GM12878 (cell line): ENCODE data around the gene NKG7. TPM values are rescaled to one million over a fixed set of nuclear protein-coding genes. Genes with fewer than 3 reads are reported as not detected.

Experiments used
- ATAC-seq: fragments of 200-7000 bp; cut with Tn5 transposase; 3 replicates; pipeline ENCODE4 v1.9.1; 2020; ENCODE audit warnings: mild to moderate bottlenecking, moderate library complexity
- BruUV-seq: library from RNA; stranded (reverse); fragments of 400-500 nt; replicated peaks from 2 replicates; lab custom pipeline; 2021; lab: Mats Ljungman, UMichigan
- CTCF ChIA-PET: fragments of 300-600 bp; sonication (Branson Sonifier 250); formaldehyde crosslinking; extraction: SDS; loops from one replicate; lab custom pipeline; 2021; ENCODE audit warnings: inconsistent platforms; lab: Yijun Ruan, JAX
- POLR2A ChIA-PET: fragments of 350-600 bp; formaldehyde crosslinking; extraction: SDS; loops from one replicate; lab custom pipeline; 2021; ENCODE audit warnings: inconsistent platforms; lab: Charles Lee
- RAD21 ChIA-PET: fragments of 300-600 bp; sonication (Branson Sonifier 250); formaldehyde crosslinking; loops from one replicate; lab custom pipeline; 2023; ENCODE audit warnings: antibody characterized with exemption; ENCODE audit not compliant: unreplicated experiment; lab: Charles Lee
- SMC1A ChIA-PET: fragments of 300-600 bp; sonication (Branson Sonifier 250); formaldehyde crosslinking; loops from one replicate; lab custom pipeline; 2023; ENCODE audit not compliant: unreplicated experiment, uncharacterized antibody; lab: Charles Lee
- DNase-seq: peaks from one replicate; pipeline ENCODE4 v3.0.0-alpha.2; 2011; ENCODE audit warnings: low read depth, low spot score
- FAIRE-seq: peaks from 3 replicates; lab custom pipeline; 2011; peaks lifted over from hg19 to GRCh38; lab: Jason Lieb, UNC
- H2AFZ ChIP-seq: 2 replicates; pipeline ENCODE4 v1.6.0; 2011; ENCODE audit warnings: low read depth, low read length, control low read depth; ENCODE audit not compliant: control insufficient read depth
- H3K27ac ChIP-seq: 2 replicates; pipeline ENCODE4 v1.5.1; 2011; ENCODE audit warnings: control low read depth; ENCODE audit not compliant: control insufficient read depth, insufficient read depth
- H3K27me3 ChIP-seq, 2 experiments: replicated peaks in 1 of 2; 2 replicates each; pipeline versions ENCODE4 v1.6.0 to v1.6.1; 2011; ENCODE audit warnings: low read length in 1 of 2; ENCODE audit not compliant: control insufficient read depth in 2 of 2, insufficient read depth in 2 of 2
- H3K36me3 ChIP-seq, 2 experiments: 2 replicates each; pipeline ENCODE4 v1.5.1; 2011; ENCODE audit warnings: low read length in 1 of 2; ENCODE audit not compliant: control insufficient read depth in 2 of 2, insufficient read depth in 2 of 2
- H3K4me1 ChIP-seq: 2 replicates; pipeline ENCODE4 v1.6.1; 2011; ENCODE audit warnings: mild to moderate bottlenecking, low read length, moderate library complexity, mixed read lengths; ENCODE audit not compliant: control insufficient read depth, insufficient read depth
- H3K4me2 ChIP-seq: 2 replicates; pipeline ENCODE4 v1.6.0; 2011; ENCODE audit warnings: control low read depth; ENCODE audit not compliant: control insufficient read depth, insufficient read depth
- H3K4me3 ChIP-seq: fragments of 200-600 bp; sonication (generic); 2 replicates; pipeline ENCODE4 v1.5.1; 2016
- H3K79me2 ChIP-seq: 2 replicates; pipeline ENCODE4 v1.6.0; 2011; ENCODE audit warnings: low read length; ENCODE audit not compliant: control insufficient read depth, insufficient read depth
- H3K9ac ChIP-seq: 2 replicates; pipeline ENCODE4 v1.8.0; 2011; ENCODE audit warnings: low read length, control low read depth, mixed read lengths; ENCODE audit not compliant: control insufficient read depth, insufficient read depth
- H3K9me3 ChIP-seq: replicated peaks from 3 replicates; pipeline ENCODE4 v1.5.1; 2011; ENCODE audit warnings: mild to moderate bottlenecking, low read length; ENCODE audit not compliant: control insufficient read depth, insufficient read depth
- H4K20me1 ChIP-seq: 2 replicates; pipeline ENCODE4 v1.6.0; 2011; ENCODE audit not compliant: control insufficient read depth, insufficient read depth
- RB1 ChIP-seq: fragments of 450-650 bp; formaldehyde crosslinking; IDR thresholded peaks from 2 replicates; pipeline ENCODE4 v1.6.1; 2017; ENCODE audit warnings: mild to moderate bottlenecking, borderline replicate concordance
- ZNF24 ChIP-seq: fragments of 450-650 bp; IDR thresholded peaks from 2 replicates; pipeline ENCODE4 v1.6.1; 2017; ENCODE audit warnings: antibody characterized with exemption, mild to moderate bottlenecking
- WGBS: methylation state at CpG from one replicate; pipeline ENCODE4 v1.1.6; 2016; ENCODE audit warnings: low lambda C conversion rate; ENCODE audit not compliant: insufficient replicate concordance, insufficient coverage; ENCODE audit errors: missing lambda C conversion rate; 5-methylcytosine and 5-hydroxymethylcytosine counted together
- in situ Hi-C: fragments of 300-500 bp; cut with MboI; formaldehyde crosslinking; loops from 9 replicates; pipeline ENCODE4 v1.14.3; 2018; ENCODE audit warnings: mixed read lengths
- intact Hi-C: fragments of 100-400 bp; cut with micrococcal nuclease; formaldehyde crosslinking; loops from one replicate; pipeline ENCODE4 v1.14.2; 2022; ENCODE audit not compliant: unreplicated experiment
- polyA plus RNA-seq, 11 experiments: library from polyadenylated mRNA; depleted of rRNA in 4 of 11; unstranded in 6 of 11; stranded (reverse) in 5 of 11; fragments of >200 nt; fragmentation: Nextera tagmentation in 4 of 11; fragmentation: Illumina TruSeq in 1 of 11; extraction: Ambion mirVana in 4 of 11; extraction: Trizol in 1 of 11; gene quantifications; 1 replicate in 1 of 11; 2 replicates in 10 of 11; pipeline versions ENCODE4 v1.2.1 to v1.2.3, GENCODE V29; 2011 to 2016; ENCODE audit warnings: inconsistent platforms in 2 of 11, missing spikeins in 2 of 11, low read depth in 1 of 11
- total RNA-seq, 4 experiments: library from RNA; depleted of rRNA in 3 of 4; stranded (reverse); fragments of >200 nt in 3 of 4; fragmentation: Illumina TruSeq in 1 of 4; extraction: Trizol in 1 of 4; gene quantifications; 2 replicates each; pipeline versions ENCODE4 v1.2.1 to v1.2.3, GENCODE V29; 2013 to 2021
- TF ChIP-seq, protein P1 (sequence below), 3 experiments: IDR thresholded peaks in 2 of 3; conservative IDR thresholded peaks in 1 of 3; 2 replicates each; pipeline ENCODE4 v1.5.1; 2011; ENCODE audit warnings: low read depth in 3 of 3, low read length in 3 of 3, mild to moderate bottlenecking in 3 of 3, control low read depth in 2 of 3, moderate library complexity in 2 of 3, inconsistent platforms in 1 of 3, mixed read lengths in 1 of 3; ENCODE audit not compliant: control insufficient read depth in 2 of 3, insufficient read depth in 1 of 3; ENCODE audit errors: extremely low read depth in 1 of 3

The NKG7 gene
- total and polyA plus RNA-seq, 10 of the 15 experiments (the other 5 are each of a cell fraction or from before 2014, with no cell fraction given) = 10.0 to 48.7 (median 22.3) TPM

GRCh38 chr19:51338563-51339312, 33.7 kb downstream of the NKG7 start (continued):
- TF ChIP-seq, protein P1, sequence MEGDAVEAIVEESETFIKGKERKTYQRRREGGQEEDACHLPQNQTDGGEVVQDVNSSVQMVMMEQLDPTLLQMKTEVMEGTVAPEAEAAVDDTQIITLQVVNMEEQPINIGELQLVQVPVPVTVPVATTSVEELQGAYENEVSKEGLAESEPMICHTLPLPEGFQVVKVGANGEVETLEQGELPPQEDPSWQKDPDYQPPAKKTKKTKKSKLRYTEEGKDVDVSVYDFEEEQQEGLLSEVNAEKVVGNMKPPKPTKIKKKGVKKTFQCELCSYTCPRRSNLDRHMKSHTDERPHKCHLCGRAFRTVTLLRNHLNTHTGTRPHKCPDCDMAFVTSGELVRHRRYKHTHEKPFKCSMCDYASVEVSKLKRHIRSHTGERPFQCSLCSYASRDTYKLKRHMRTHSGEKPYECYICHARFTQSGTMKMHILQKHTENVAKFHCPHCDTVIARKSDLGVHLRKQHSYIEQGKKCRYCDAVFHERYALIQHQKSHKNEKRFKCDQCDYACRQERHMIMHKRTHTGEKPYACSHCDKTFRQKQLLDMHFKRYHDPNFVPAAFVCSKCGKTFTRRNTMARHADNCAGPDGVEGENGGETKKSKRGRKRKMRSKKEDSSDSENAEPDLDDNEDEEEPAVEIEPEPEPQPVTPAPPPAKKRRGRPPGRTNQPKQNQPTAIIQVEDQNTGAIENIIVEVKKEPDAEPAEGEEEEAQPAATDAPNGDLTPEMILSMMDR (IDR thresholded peaks at IDR 0.05 in 2 of 3, conservative IDR thresholded peaks at IDR 0.05 in 1 of 3; ENCODE audit: control insufficient read depth in 2 of 3, extremely low read depth in 1 of 3, insufficient read depth in 1 of 3, low read depth in 3 of 3, low read length in 3 of 3) = peak; percentile 83 to 93 (median 88)

GRCh38 chr19:51337861-51338562, 34.4 kb downstream of the NKG7 start:
- TF ChIP-seq ZNF24 (peak; percentile 75), RB1 (no peak)
- TF ChIP-seq, all 136 proteins: peak for 1
- H3K9ac ChIP-seq = no peak overlapping the region; the same call in 1 of the 2 replicates
- H3K4me3 ChIP-seq = no peak overlapping the region
- 0 out of 2 replicates have a peak overlapping the region, but pooled peaks have one; percentile 100 for H3K4me2 ChIP-seq
- WGBS = 68% methylated on average over 19 of the region's 19 CpGs
- BruUV-seq = no TSS peak
- intact Hi-C loops = loop anchor here (1.0 to 10.0 kb wide), 4 partner anchors 29 to 317 kb away; partner anchors contain the start of gene ETFB
- FAIRE-seq (no peak), DNase-seq (no peak), ATAC-seq (no peak)
- peaks cover 4% of the 10 kb centered on the region for H3K4me1 ChIP-seq
- no peaks in the 10 kb centered on the region for H3K79me2 ChIP-seq
- ChIA-PET CTCF (interaction anchor here (0.6 to 5.1 kb wide), 17 partner anchors 9 to 323 kb away, joined by 3 to 47 read pairs (median 5); partner anchors contain the start of gene SIGLEC10), RAD21 (interaction anchor here (0.7 to 3.2 kb wide), 4 partner anchors 34 to 74 kb away, joined by 3 to 32 read pairs (median 6); no protein-coding TSS in a partner anchor), SMC1A (interaction anchor here (0.7 to 1.9 kb wide), 5 partner anchors 11 to 104 kb away, joined by 3 to 5 read pairs (median 5); partner anchors contain the start of gene SIGLEC10), POLR2A (interaction anchor here (0.6 to 1.1 kb wide), 2 partner anchors 30 to 320 kb away, joined by 3 to 4 read pairs; no protein-coding TSS in a partner anchor)
- in situ Hi-C loops = loop anchor here (5.0 kb wide), 2 partner anchors 99 to 324 kb away; no protein-coding TSS in a partner anchor
- H3K27ac ChIP-seq = no peak overlapping the region
- H3K9me3 ChIP-seq = no peaks in the 10 kb centered on the region; the same call in 2 of the 3 replicates
- no peaks in the 10 kb centered on the region for H4K20me1 ChIP-seq
- H3K27me3 ChIP-seq = no peaks in the 10 kb centered on the region
- no peaks in the 10 kb centered on the region for H3K36me3 ChIP-seq
- no peak overlapping the region for H2AFZ ChIP-seq
